Fibroblast of skin of right quadriceps (primary cell): ENCODE measurements around the gene TRAM2.

Experiments
- DNase-seq: peaks from one replicate; pipeline ENCODE4 v3.0.0-alpha.2; 2013

TRAM2 gene

GRCh38 chr6:52505726-52506409, 71.0 kb downstream of the TRAM2 start:
- DNase-seq = no peak

GRCh38 chr6:52504782-52505136, 72.1 kb downstream of the TRAM2 start:
- DNase-seq = no peak

GRCh38 chr6:52503851-52504781, 72.7 kb downstream of the TRAM2 start:
- peak; percentile 65 for DNase-seq

- no peak for DNase-seq
Observed at GRCh38 chr6:52503323-52503747, 73.5 kb downstream of the TRAM2 start.

GRCh38 chr6:52502306-52503029, 74.4 kb downstream of the TRAM2 start:
- no peak for DNase-seq

- no peak for DNase-seq
Observed at GRCh38 chr6:52500238-52501129, 76.4 kb downstream of the TRAM2 start.

GRCh38 chr6:52499681-52500236, 77.1 kb downstream of the TRAM2 start:
- DNase-seq = no peak

- peak; percentile 71 for DNase-seq
Observed at GRCh38 chr6:52499026-52499425, 77.8 kb downstream of the TRAM2 start.

- no peak for DNase-seq
Observed at GRCh38 chr6:52498538-52499017, 78.3 kb downstream of the TRAM2 start.

GRCh38 chr6:52497652-52498408, 79.0 kb downstream of the TRAM2 start:
- no peak for DNase-seq

- DNase-seq = no peak
Observed at GRCh38 chr6:52496631-52497030, 80.2 kb downstream of the TRAM2 start.

- DNase-seq = no peak
Observed at GRCh38 chr6:52495922-52496321, 80.9 kb downstream of the TRAM2 start.

- no peak for DNase-seq
Observed at GRCh38 chr6:52494298-52495072, 82.4 kb downstream of the TRAM2 start.

GRCh38 chr6:52493669-52494068, 83.2 kb downstream of the TRAM2 start:
- no peak for DNase-seq

GRCh38 chr6:52491203-52492069, 85.4 kb downstream of the TRAM2 start:
- DNase-seq = peak; percentile 46

- DNase-seq = no peak
Observed at GRCh38 chr6:52489881-52490280, 87.0 kb downstream of the TRAM2 start.

- DNase-seq = no peak
Observed at GRCh38 chr6:52483671-52484003, 93.2 kb downstream of the TRAM2 start.

GRCh38 chr6:52482903-52483670, 93.8 kb downstream of the TRAM2 start:
- DNase-seq = peak; percentile 56

GRCh38 chr6:52475307-52475706, 101.6 kb downstream of the TRAM2 start:
- no peak for DNase-seq
